Liver (tissue), 9 donors: ENCODE measurements around the gene TAF6. TPM values are rescaled to one million over a fixed set of nuclear protein-coding genes. Genes with fewer than 3 reads are reported as not detected.

ENCODE experiments used
- DNase-seq: peaks from one replicate; pipeline ENCODE4 v3.0.0-alpha.2; 2017; ENCODE audit warnings: low spot score
- H3K27ac ChIP-seq, 2 donors: one replicate each; pipeline ENCODE4 v1.7.0; 2013; ENCODE audit warnings: inconsistent platforms in 2 of 2, low read length in 2 of 2, control low read depth in 1 of 2, low read depth in 1 of 2, mild to moderate bottlenecking in 1 of 2
- H3K27me3 ChIP-seq, 4 donors: one replicate each; pipeline versions ENCODE4 v1.6.1 to v1.7.0; 2013; ENCODE audit warnings: low read length in 3 of 4, inconsistent platforms in 1 of 4, mild to moderate bottlenecking in 1 of 4, moderate library complexity in 1 of 4; ENCODE audit not compliant: control insufficient read depth in 4 of 4, insufficient read depth in 4 of 4
- H3K36me3 ChIP-seq, 4 donors: one replicate each; pipeline versions ENCODE4 v1.6.1 to v1.7.0; 2013; ENCODE audit warnings: low read length in 3 of 4, mild to moderate bottlenecking in 3 of 4, low read depth in 1 of 4, moderate library complexity in 1 of 4; ENCODE audit not compliant: control insufficient read depth in 4 of 4, insufficient read depth in 3 of 4
- H3K4me1 ChIP-seq, 4 donors: one replicate each; pipeline versions ENCODE4 v1.6.1 to v1.7.0; 2013; ENCODE audit warnings: low read length in 3 of 4, mild to moderate bottlenecking in 3 of 4, moderate library complexity in 1 of 4; ENCODE audit not compliant: control insufficient read depth in 4 of 4, insufficient read depth in 4 of 4
- H3K4me3 ChIP-seq, 3 donors: one replicate each; pipeline versions ENCODE4 v1.6.1 to v1.7.0; 2013; ENCODE audit warnings: low read length in 3 of 3, control low read depth in 1 of 3, low read depth in 1 of 3, mild to moderate bottlenecking in 1 of 3
- H3K9ac ChIP-seq, 2 donors: one replicate each; pipeline ENCODE4 v1.7.0; 2013; ENCODE audit warnings: low read length in 2 of 2, mild to moderate bottlenecking in 2 of 2, moderate library complexity in 2 of 2, control low read depth in 1 of 2, low read depth in 1 of 2
- H3K9me3 ChIP-seq, 4 donors: one replicate each; pipeline versions ENCODE4 v1.6.1 to v1.7.0; 2013; ENCODE audit warnings: low read length in 3 of 4; ENCODE audit not compliant: control insufficient read depth in 4 of 4
- CTCF ChIP-seq: fragments of 150-350 bp; IDR thresholded peaks from 2 replicates; pipeline ENCODE4 v1.5.1; 2017; ENCODE audit warnings: improper control_type of control experiment, low read depth, low read length; ENCODE audit not compliant: missing input control
- EGR1 ChIP-seq, 2 donors: IDR thresholded peaks; 2 replicates each; pipeline ENCODE4 v1.6.1; 2016 to 2018; ENCODE audit warnings: antibody characterized with exemption in 2 of 2, low read depth in 2 of 2
- FOXA1 ChIP-seq: IDR thresholded peaks from 2 replicates; pipeline ENCODE4 v1.6.1; 2016; ENCODE audit warnings: antibody characterized with exemption
- FOXA2 ChIP-seq: IDR thresholded peaks from 2 replicates; pipeline ENCODE4 v1.6.1; 2016; ENCODE audit warnings: antibody characterized with exemption
- GABPA ChIP-seq, 2 donors: IDR thresholded peaks in 1 of 2; conservative IDR thresholded peaks in 1 of 2; 2 replicates each; pipeline ENCODE4 v1.6.1; 2016; ENCODE audit warnings: antibody characterized with exemption in 2 of 2, mild to moderate bottlenecking in 1 of 2, moderate library complexity in 1 of 2
- HNF4A ChIP-seq, 2 donors: conservative IDR thresholded peaks; 2 replicates each; pipeline ENCODE4 v1.6.1; 2016; ENCODE audit warnings: antibody characterized with exemption in 2 of 2, mild to moderate bottlenecking in 2 of 2
- HNF4G ChIP-seq: IDR thresholded peaks from 2 replicates; pipeline ENCODE4 v1.6.1; 2016; ENCODE audit warnings: antibody characterized with exemption
- JUND ChIP-seq, 2 donors: IDR thresholded peaks; 2 replicates each; pipeline ENCODE4 v1.6.1; 2016; ENCODE audit warnings: antibody characterized with exemption in 2 of 2
- NR2F2 ChIP-seq: IDR thresholded peaks from 2 replicates; pipeline ENCODE4 v1.6.1; 2016; ENCODE audit warnings: antibody characterized with exemption
- RAD21 ChIP-seq, 2 donors: IDR thresholded peaks; 2 replicates each; pipeline ENCODE4 v1.6.1; 2016; ENCODE audit warnings: antibody characterized with exemption in 2 of 2, mild to moderate bottlenecking in 2 of 2
- RXRA ChIP-seq, 2 donors: IDR thresholded peaks; 2 replicates each; pipeline ENCODE4 v1.6.1; 2017 to 2018; ENCODE audit warnings: antibody characterized with exemption in 2 of 2, mild to moderate bottlenecking in 1 of 2
- SP1 ChIP-seq: IDR thresholded peaks from 2 replicates; pipeline ENCODE4 v1.6.1; 2018; ENCODE audit warnings: antibody characterized with exemption, mild to moderate bottlenecking
- TAF1 ChIP-seq: conservative IDR thresholded peaks from 2 replicates; pipeline ENCODE4 v1.6.1; 2016; ENCODE audit warnings: antibody characterized with exemption, mild to moderate bottlenecking
- YY1 ChIP-seq: IDR thresholded peaks from 2 replicates; pipeline ENCODE4 v1.6.1; 2016; ENCODE audit warnings: antibody characterized with exemption, mild to moderate bottlenecking
- ZBTB33 ChIP-seq: IDR thresholded peaks from 2 replicates; pipeline ENCODE4 v1.6.1; 2016; ENCODE audit warnings: antibody characterized with exemption
- WGBS: extraction: QIAGEN DNeasy Blood & Tissue Kit; methylation state at CpG from one replicate; pipeline ENCODE4 v1.1.7; 2013; 5-methylcytosine and 5-hydroxymethylcytosine counted together
- polyA plus RNA-seq, 2 donors: library from polyadenylated mRNA; stranded (reverse) in 1 of 2; unstranded in 1 of 2; fragments of 200-250 nt in 1 of 2; fragments of >200 nt in 1 of 2; fragmentation: Nextera tagmentation in 1 of 2; extraction: Ambion mirVana in 1 of 2; gene quantifications; one replicate each; pipeline versions ENCODE4 v1.2.1 to v1.2.3, GENCODE V29; 2013 to 2015
- total RNA-seq, 2 donors: library from RNA; depleted of rRNA; stranded (reverse); fragments of >200 nt; gene quantifications; one replicate each; pipeline ENCODE4 v1.2.3, GENCODE V29; 2014
- TF ChIP-seq, protein P1 (sequence below): IDR thresholded peaks from 2 replicates; pipeline ENCODE4 v1.6.1; 2016; ENCODE audit warnings: antibody characterized with exemption
- TF ChIP-seq, protein P2 (sequence below): IDR thresholded peaks from 2 replicates; pipeline ENCODE4 v1.6.1; 2016; ENCODE audit warnings: antibody characterized with exemption
- TF ChIP-seq, protein P3 (sequence below): IDR thresholded peaks from 2 replicates; pipeline ENCODE4 v1.6.1; 2016; ENCODE audit warnings: antibody characterized with exemption, mild to moderate bottlenecking
- donor health status: healthy.
- donor health status: healthy.
- donor health status: healthy.
- donor health status: healthy.
- donor health status: healthy.

Gene TAF6
- total and polyA plus RNA-seq, 4 donors = 8.9 to 17.9 (median 16.2) TPM

DNA sequence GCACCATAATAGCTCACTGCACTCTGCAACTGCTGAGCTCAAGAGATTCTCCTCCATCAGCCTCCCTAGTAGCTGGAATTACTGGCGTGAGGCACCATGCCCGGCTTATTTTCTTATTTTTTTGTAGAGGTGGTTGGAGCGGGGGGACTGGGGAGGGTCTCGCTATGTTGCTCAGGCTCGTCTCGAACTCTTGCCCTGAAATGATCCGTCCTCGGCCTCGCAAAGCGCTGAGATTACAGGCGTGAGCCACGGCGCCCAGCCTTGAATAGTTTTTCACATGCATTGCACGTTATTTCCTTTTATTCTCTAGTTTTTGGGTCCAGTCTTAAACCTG lies 29.0 kb upstream of the TAF6 start:
- whole genome bisulfite sequencing = 34% methylated on average over 14 of the region's 14 CpGs
- Histone ChIP-seq H3K27ac (peak overlapping the region; percentile 55 to 75), H3K9me3 (no peaks in the 10 kb centered on the region), H3K4me1 (peaks cover 4 to 13% (median 9%) of the 10 kb centered on the region in 4 donors), H3K27me3 (no peaks in the 10 kb centered on the region), H3K4me3 (peak overlapping the region; percentile 20 to 28 (median 21)), H3K9ac (no peak overlapping the region), H3K36me3 (peaks cover 0 to under 1% (median 0%) of the 10 kb centered on the region in 4 donors)
- DNase-seq = no peak
- TF ChIP-seq FOXA1 = no peak
- TF ChIP-seq, protein P1, sequence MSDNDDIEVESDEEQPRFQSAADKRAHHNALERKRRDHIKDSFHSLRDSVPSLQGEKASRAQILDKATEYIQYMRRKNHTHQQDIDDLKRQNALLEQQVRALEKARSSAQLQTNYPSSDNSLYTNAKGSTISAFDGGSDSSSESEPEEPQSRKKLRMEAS = no peak
- TF ChIP-seq NR2F2 = no peak
- no peak for TF ChIP-seq TAF1
- no peak for TF ChIP-seq FOXA2
- TF ChIP-seq RXRA (IDR thresholded peaks at IDR 0.05) = no peak
- no peak for TF ChIP-seq YY1
- no peak for TF ChIP-seq HNF4G
- TF ChIP-seq SP1 = no peak
- TF ChIP-seq, protein P2, sequence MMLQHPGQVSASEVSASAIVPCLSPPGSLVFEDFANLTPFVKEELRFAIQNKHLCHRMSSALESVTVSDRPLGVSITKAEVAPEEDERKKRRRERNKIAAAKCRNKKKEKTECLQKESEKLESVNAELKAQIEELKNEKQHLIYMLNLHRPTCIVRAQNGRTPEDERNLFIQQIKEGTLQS = no peak
- TF ChIP-seq RAD21 (IDR thresholded peaks at IDR 0.05) = no peak
- TF ChIP-seq GABPA (IDR thresholded peaks at IDR 0.05 in 1 of 2, conservative IDR thresholded peaks at IDR 0.05 in 1 of 2) = no peak
- TF ChIP-seq CTCF = no peak

DNA sequence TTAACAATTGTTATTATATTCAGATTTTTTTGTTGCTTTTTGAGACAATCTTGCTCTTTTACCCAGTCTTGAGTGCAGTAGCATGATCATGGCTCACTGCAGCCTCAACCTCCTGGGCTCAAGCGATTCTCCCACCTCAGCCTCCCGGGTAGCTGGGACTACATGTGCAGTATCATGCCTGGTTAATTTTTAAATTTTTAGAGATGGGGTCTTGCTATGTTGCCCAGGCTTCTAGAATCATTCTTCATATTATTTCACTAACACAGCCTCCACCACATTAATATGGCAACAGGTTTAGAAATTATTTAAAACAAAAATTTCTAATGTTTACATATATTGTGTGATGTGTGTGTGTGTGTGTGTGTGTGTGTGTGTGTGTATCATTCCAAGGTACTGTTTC lies 28.1 kb upstream of the TAF6 start:
- peaks cover 4 to 13% (median 9%) of the 10 kb centered on the region in 4 donors for H3K4me1 ChIP-seq
- 94% methylated on average over 2 of the region's 2 CpGs for WGBS
- no peak for DNase-seq
- H3K9ac ChIP-seq = no peak overlapping the region
- no peaks in the 10 kb centered on the region for H3K36me3 ChIP-seq
- no peaks in the 10 kb centered on the region for H3K27me3 ChIP-seq
- no peak overlapping the region for H3K27ac ChIP-seq
- H3K4me3 ChIP-seq = no peak overlapping the region
- TF ChIP-seq, protein P3, sequence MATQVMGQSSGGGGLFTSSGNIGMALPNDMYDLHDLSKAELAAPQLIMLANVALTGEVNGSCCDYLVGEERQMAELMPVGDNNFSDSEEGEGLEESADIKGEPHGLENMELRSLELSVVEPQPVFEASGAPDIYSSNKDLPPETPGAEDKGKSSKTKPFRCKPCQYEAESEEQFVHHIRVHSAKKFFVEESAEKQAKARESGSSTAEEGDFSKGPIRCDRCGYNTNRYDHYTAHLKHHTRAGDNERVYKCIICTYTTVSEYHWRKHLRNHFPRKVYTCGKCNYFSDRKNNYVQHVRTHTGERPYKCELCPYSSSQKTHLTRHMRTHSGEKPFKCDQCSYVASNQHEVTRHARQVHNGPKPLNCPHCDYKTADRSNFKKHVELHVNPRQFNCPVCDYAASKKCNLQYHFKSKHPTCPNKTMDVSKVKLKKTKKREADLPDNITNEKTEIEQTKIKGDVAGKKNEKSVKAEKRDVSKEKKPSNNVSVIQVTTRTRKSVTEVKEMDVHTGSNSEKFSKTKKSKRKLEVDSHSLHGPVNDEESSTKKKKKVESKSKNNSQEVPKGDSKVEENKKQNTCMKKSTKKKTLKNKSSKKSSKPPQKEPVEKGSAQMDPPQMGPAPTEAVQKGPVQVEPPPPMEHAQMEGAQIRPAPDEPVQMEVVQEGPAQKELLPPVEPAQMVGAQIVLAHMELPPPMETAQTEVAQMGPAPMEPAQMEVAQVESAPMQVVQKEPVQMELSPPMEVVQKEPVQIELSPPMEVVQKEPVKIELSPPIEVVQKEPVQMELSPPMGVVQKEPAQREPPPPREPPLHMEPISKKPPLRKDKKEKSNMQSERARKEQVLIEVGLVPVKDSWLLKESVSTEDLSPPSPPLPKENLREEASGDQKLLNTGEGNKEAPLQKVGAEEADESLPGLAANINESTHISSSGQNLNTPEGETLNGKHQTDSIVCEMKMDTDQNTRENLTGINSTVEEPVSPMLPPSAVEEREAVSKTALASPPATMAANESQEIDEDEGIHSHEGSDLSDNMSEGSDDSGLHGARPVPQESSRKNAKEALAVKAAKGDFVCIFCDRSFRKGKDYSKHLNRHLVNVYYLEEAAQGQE = no peak
- no peak for TF ChIP-seq RAD21 (IDR thresholded peaks at IDR 0.05)
- TF ChIP-seq ZBTB33 = no peak
- TF ChIP-seq FOXA2 = no peak
- TF ChIP-seq, protein P2 = no peak
- no peak for TF ChIP-seq GABPA (IDR thresholded peaks at IDR 0.05 in 1 of 2, conservative IDR thresholded peaks at IDR 0.05 in 1 of 2)
- TF ChIP-seq, protein P1 = no peak
- TF ChIP-seq NR2F2 = no peak
- no peak for TF ChIP-seq HNF4A (conservative IDR thresholded peaks at IDR 0.05)
- TF ChIP-seq EGR1 (IDR thresholded peaks at IDR 0.05; ENCODE audit: low read depth in 2 of 2) = no peak
- TF ChIP-seq SP1 = no peak
- TF ChIP-seq JUND (IDR thresholded peaks at IDR 0.05) = no peak
- no peak for TF ChIP-seq RXRA (IDR thresholded peaks at IDR 0.05)
- TF ChIP-seq HNF4G = no peak
- no peak for TF ChIP-seq YY1
- TF ChIP-seq CTCF = no peak
- no peak for TF ChIP-seq FOXA1
- no peaks in the 10 kb centered on the region for H3K9me3 ChIP-seq
